WERI-Rb-1 (cell line): Measurements from ENCODE around the gene GJA3.

ENCODE experiments used
- DNase-seq: peaks from one replicate; pipeline ENCODE4 v3.0.0-alpha.2; 2020
- H3K27ac ChIP-seq: fragments of 250-450 bp; sonication (Bioruptor Pico); 2 replicates; pipeline ENCODE4 v1.5.1; 2020; ENCODE audit warnings: mild to moderate bottlenecking, moderate library complexity
- H3K27me3 ChIP-seq: fragments of 250-450 bp; sonication (Bioruptor Pico); 2 replicates; pipeline ENCODE4 v1.5.1; 2021; ENCODE audit warnings: mild to moderate bottlenecking, low read depth, moderate library complexity; ENCODE audit not compliant: insufficient read depth, severe bottlenecking
- H3K36me3 ChIP-seq: fragments of 250-450 bp; sonication (Bioruptor Pico); 2 replicates; pipeline ENCODE4 v1.5.1; 2020; ENCODE audit warnings: mild to moderate bottlenecking, moderate library complexity
- H3K4me3 ChIP-seq: 2 replicates; pipeline ENCODE4 v1.5.1; 2011; ENCODE audit warnings: low read depth, mild to moderate bottlenecking, control low read depth, low read length
- H3K9me3 ChIP-seq: fragments of 250-450 bp; sonication (Bioruptor Pico); 2 replicates; pipeline ENCODE4 v1.5.1; 2021; ENCODE audit warnings: mild to moderate bottlenecking, moderate library complexity; ENCODE audit not compliant: severe bottlenecking
- CTCF ChIP-seq: IDR thresholded peaks from 2 replicates; pipeline ENCODE4 v1.5.1; 2011; ENCODE audit warnings: low read depth, mild to moderate bottlenecking, control low read depth, inconsistent platforms, low read length

GJA3 gene

DNA sequence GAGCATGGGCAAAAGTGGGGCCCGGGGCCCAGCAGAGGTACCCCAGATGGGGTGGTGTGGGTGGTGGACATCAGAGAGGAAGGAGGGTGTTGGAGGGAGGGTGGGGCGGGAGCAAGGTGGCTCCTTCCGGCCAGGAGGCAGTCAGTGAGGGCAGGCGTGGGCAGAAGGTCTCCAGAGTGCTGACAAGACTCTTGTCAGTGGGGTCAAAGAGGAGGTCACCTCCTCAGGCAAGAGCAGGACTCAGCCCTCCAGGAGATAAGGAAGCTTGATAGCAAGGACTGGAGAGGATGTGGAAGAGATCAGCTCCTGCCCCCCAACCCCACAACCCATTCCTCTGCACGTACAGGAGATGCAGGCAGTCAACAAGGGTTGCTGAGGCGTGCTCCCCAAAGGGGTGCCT lies 9.8 kb downstream of the GJA3 start:
- Histone ChIP-seq H3K27ac (no peak overlapping the region), H3K4me3 (no peak overlapping the region), H3K27me3 (peaks cover 88% of the 10 kb centered on the region), H3K9me3 (no peaks in the 10 kb centered on the region), H3K36me3 (no peaks in the 10 kb centered on the region)
- TF ChIP-seq CTCF, result no peak
- DNase-seq, result no peak

DNA sequence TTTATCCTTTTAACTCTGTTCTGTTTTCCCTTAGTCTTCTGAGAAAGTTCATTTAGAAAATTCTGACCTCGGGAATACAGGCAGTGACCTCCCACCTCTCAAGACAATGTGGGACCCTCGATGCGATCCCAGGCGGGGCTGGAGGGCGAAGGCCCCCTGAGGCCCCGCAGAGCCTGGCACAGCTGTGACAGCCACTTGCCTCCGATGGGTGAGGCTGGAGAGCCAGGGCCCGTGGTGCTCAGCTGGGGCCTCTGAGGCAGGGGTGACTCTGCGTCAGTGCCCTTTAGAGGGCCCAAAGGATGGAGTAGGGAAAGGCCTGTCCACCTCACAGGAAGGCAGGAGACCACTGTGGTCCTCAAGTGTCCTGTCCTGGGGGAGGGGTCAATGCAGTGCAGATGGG lies 10.3 kb downstream of the GJA3 start:
- Histone ChIP-seq H3K27ac (no peak overlapping the region), H3K36me3 (no peaks in the 10 kb centered on the region), H3K9me3 (no peaks in the 10 kb centered on the region), H3K27me3 (peaks cover 88% of the 10 kb centered on the region), H3K4me3 (no peak overlapping the region)
- DNase-seq, result no peak
- no peak for TF ChIP-seq CTCF

GRCh38 chr13:20149762-20150161 lies 11.1 kb downstream of the GJA3 start:
- no peak for TF ChIP-seq CTCF
- Histone ChIP-seq H3K36me3 (no peaks in the 10 kb centered on the region), H3K4me3 (no peak overlapping the region), H3K27ac (no peak overlapping the region), H3K9me3 (peaks cover 3% of the 10 kb centered on the region), H3K27me3 (peaks cover 90% of the 10 kb centered on the region)
- DNase-seq, result no peak

GRCh38 chr13:20148501-20149183 lies 12.2 kb downstream of the GJA3 start:
- TF ChIP-seq CTCF, result no peak
- Histone ChIP-seq H3K4me3 (no peak overlapping the region), H3K9me3 (peaks cover 6% of the 10 kb centered on the region), H3K27ac (no peak overlapping the region), H3K27me3 (peaks cover 90% of the 10 kb centered on the region), H3K36me3 (no peaks in the 10 kb centered on the region)
- no peak for DNase-seq

DNA sequence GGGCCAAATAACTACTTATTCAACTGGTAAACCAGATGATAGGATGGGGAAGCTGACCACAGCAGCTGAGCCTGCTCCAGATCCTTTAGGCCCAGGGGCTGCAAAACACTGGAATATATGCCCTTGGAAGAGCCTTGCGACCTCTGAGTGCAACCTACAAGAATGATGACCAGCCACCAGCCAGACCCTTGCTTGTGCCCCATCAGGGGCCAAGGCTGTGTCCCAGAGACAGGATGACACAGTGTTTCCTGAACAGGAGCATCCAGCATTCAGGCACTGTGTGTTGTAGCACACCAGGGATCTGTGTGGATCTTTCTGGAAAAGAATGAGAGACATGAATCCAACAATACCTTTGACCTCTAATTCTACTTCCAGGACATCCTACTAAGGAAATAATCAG lies 14.5 kb downstream of the GJA3 start:
- no peak overlapping the region for H3K4me3 ChIP-seq
- no peak for TF ChIP-seq CTCF
- H3K9me3 ChIP-seq, result peaks cover 6% of the 10 kb centered on the region
- no peak overlapping the region for H3K27ac ChIP-seq
- no peak for DNase-seq
- H3K27me3 ChIP-seq, result peaks cover 98% of the 10 kb centered on the region
- no peaks in the 10 kb centered on the region for H3K36me3 ChIP-seq

- Histone ChIP-seq H3K9me3 (peaks cover 6% of the 10 kb centered on the region), H3K27me3 (peaks cover 99% of the 10 kb centered on the region), H3K27ac (no peak overlapping the region), H3K36me3 (no peaks in the 10 kb centered on the region), H3K4me3 (no peak overlapping the region)
- no peak for TF ChIP-seq CTCF
- DNase-seq, result no peak
Measured at GRCh38 chr13:20145521-20145920, 15.3 kb downstream of the GJA3 start.
